ENCODE results near the gene MORN3.

DNA sequence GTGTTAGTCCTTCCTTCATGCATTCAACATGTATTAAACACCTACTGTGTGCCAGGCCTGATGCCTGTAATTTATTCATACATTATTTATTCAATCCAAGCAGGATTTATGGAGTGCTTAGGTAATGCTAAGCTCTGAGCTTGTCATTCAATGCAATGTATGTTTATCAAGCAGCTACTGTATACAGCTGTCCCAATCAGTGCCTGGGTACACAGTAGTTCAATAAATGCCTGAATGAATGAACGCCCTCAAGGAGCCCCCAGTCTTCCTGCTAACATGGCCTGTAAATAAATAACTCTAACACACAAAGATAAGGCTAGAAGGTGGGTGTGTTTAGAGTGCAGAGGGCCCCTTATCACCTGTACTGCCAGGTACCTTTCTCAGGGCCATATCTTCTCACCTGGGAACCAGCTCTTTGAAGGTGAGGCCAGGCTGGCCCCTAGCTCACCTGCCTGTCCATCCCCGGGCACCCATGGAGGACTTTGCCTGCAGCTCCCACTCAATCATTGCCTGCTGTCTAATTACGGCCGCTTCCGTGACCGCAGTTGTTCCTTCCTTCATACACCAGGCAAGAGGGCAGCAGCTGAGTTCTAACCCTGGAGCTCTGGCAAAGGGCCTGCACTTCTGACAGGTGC, 68.6 kb downstream of the MORN3 start:
- TF ChIP-seq POLR2A (IDR thresholded peaks at IDR 0.05) = no peak
- TF ChIP-seq, protein P1, sequence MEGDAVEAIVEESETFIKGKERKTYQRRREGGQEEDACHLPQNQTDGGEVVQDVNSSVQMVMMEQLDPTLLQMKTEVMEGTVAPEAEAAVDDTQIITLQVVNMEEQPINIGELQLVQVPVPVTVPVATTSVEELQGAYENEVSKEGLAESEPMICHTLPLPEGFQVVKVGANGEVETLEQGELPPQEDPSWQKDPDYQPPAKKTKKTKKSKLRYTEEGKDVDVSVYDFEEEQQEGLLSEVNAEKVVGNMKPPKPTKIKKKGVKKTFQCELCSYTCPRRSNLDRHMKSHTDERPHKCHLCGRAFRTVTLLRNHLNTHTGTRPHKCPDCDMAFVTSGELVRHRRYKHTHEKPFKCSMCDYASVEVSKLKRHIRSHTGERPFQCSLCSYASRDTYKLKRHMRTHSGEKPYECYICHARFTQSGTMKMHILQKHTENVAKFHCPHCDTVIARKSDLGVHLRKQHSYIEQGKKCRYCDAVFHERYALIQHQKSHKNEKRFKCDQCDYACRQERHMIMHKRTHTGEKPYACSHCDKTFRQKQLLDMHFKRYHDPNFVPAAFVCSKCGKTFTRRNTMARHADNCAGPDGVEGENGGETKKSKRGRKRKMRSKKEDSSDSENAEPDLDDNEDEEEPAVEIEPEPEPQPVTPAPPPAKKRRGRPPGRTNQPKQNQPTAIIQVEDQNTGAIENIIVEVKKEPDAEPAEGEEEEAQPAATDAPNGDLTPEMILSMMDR (IDR thresholded peaks at IDR 0.05) = no peak
